ENCODE measurements around the gene COMT. TPM values are rescaled to one million over a fixed set of nuclear protein-coding genes. Genes with fewer than 3 reads are reported as not detected.

Gene COMT
- total RNA-seq, 1 experiment from 2014 or later = 142 TPM

GRCh38 chr22:20012741-20013331 is 71.3 kb downstream of the COMT start:
- DNase-seq (ENCODE audit: low spot score) = peak; percentile 56
- in situ Hi-C loops (cut with HindIII; ENCODE audit: low sequenced_read_pairs) = no loop called here

DNA sequence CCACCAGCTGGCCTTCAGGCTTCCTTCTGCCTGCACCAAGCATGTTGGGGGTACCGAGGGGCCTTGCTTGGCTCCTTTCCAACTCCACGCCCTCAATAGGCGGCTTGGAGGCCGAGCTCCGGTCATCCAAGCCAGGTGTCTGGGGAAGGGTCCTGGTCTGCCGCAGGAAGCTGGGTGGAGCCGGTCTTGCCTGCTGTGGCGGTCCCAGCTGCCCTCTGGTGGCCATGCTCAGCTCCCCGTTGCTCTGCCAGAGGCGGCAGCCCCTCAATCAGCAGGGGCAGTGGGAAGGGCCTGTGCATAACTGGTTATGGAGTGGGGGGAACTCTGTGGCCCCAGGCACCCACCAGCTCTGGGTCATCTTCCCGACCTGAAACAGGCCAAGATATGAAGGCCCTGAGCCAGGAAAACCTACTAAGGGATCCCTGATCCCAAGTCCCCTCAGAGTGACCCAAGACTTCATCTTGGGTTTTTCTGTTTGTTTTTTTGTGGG is 71.9 kb downstream of the COMT start:
- in situ Hi-C loops (cut with HindIII; ENCODE audit: low sequenced_read_pairs) = no loop called here
- DNase-seq (ENCODE audit: low spot score) = peak; percentile 61

DNA sequence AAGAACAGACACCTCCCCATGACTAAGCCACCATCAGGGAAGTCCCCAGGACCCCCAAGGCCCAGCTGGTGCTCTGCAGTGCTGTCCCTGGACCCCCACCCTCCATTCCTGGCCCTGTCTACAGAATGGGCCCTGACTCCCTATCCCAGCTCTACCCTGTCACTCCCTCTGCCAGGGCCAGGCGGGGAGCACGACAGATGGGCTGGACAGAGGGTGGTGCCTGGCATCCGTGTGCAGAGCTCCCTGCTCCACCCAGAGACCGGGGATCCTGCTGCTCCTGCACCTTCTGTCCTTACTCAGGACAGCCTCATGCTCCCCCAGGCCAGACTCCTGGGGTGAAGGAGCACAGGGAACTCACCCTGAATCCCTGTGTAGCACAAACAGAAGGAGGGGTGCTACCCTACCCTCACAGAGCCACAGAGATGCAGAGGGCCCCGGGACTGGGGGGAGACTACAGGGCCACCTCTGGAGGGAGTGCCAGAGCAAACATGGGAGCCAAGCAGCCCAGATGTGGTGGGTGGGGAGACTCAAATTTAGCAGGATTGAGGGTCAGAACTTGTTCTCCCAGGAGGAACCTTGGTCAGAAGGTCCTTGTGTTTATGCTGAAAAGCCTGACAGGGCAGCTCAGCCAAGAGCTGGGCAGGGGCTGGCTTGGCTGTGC is 73.1 kb downstream of the COMT start:
- in situ Hi-C loops (cut with HindIII; ENCODE audit: low sequenced_read_pairs) = no loop called here
- peak; percentile 91 for DNase-seq (ENCODE audit: low spot score)

DNA sequence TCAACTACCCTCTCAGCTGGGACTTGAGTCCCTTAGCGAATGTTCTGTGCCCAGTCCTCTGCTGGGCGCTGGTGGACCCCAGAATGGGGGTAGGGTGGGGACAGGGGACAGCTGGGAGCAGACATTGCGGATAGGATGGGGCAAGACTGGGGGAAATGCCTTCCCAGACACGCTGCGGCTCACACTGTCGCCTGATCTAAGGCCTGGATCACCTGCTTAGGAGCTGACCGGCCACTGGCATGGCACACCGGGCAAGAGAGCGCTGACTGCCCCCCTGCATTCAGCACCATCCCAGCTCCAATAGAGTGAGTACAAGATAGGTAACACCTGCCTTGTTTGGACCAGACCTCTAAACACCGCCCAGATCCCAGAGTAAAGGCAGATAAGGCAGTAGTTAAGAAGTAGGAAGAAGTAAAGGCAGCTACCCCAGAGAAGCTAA is 73.6 kb downstream of the COMT start:
- in situ Hi-C loops (cut with HindIII; ENCODE audit: low sequenced_read_pairs) = no loop called here
- peak; percentile 61 for DNase-seq (ENCODE audit: low spot score)

GRCh38 chr22:20015971-20016733 is 74.6 kb downstream of the COMT start:
- DNase-seq (ENCODE audit: low spot score) = peak; percentile 19
- in situ Hi-C loops (cut with HindIII; ENCODE audit: low sequenced_read_pairs) = no loop called here

- peak; percentile 90 for DNase-seq (ENCODE audit: low spot score)
- in situ Hi-C loops (cut with HindIII; ENCODE audit: low sequenced_read_pairs) = no loop called here
Observed at GRCh38 chr22:20016734-20017621, 75.4 kb downstream of the COMT start, which contains the start of gene ARVCF. TSS of gene ARVCF (minus strand) at chr22:20016823. CDS start at chr22:19990794, 26,029 bp downstream.

DNA sequence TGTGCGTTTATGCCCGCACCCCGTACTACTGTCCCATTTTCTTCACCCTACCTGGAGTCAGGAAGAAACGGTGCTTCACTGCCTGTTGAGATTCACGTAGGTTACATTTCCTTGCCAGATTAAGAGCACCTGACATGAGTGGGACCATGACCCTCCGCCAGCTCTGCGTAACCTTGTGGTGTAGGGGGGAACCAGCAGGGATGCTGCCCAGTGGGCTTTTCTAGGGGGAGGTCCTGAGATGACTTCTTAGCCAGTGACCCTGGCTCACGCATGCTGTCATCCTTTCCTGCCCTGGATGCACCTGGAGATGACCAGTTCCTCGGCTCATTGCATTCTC is 76.0 kb downstream of the COMT start:
- no peak for DNase-seq (ENCODE audit: low spot score)
- in situ Hi-C loops (cut with HindIII; ENCODE audit: low sequenced_read_pairs) = no loop called here

DNA sequence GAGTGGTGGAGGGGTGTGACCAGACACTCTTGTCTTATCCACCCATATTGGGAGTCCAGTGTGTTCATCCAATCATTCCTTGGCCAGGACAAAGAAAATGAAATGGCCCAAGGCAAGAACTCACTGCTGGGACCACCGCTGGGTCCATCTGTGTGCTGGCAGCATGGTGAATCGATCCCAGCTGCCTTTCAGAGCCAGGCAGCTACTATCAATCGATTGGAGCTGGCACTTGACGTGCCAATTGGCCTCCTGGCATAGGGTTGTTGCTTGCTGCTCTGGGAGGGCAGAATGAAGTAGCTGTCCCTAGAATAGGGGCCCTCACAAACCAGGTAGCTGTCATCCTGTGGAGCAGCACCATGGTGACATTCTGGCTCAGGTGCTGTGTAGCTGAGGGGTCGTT is 76.4 kb downstream of the COMT start:
- in situ Hi-C loops (cut with HindIII; ENCODE audit: low sequenced_read_pairs) = no loop called here
- no peak for DNase-seq (ENCODE audit: low spot score)

Other genes with a start within 250 kb of the COMT start
- 8.3 and 21.4 TPM in 2 replicates for gene SEPTIN5, start 227.3 kb upstream of the COMT start, total RNA-seq (2014; rRNA removed; shearing (Covaris generic))
- gene GP1BB, start 218.2 kb upstream of the COMT start, total RNA-seq (2014; rRNA removed; shearing (Covaris generic)) = 3.2 and 4.7 TPM in 2 replicates
- 15.4 and 32.1 TPM in 2 replicates for gene TBX1, start 181.0 kb upstream of the COMT start, total RNA-seq (2014; rRNA removed; shearing (Covaris generic))
- gene GNB1L, start 86.9 kb upstream of the COMT start, total RNA-seq (2014; rRNA removed; shearing (Covaris generic)) = 20.4 TPM in 2 replicates
- 4.6 and 11.0 TPM in 2 replicates for gene RTL10, start 86.9 kb upstream of the COMT start, total RNA-seq (2014; rRNA removed; shearing (Covaris generic))
- gene TXNRD2, start within 50 bp of the COMT start, total RNA-seq (2014; rRNA removed; shearing (Covaris generic)) = 86.5 and 96.6 TPM in 2 replicates
- 13.8 and 14.9 TPM in 2 replicates for gene ARVCF, start 75.1 kb downstream of the COMT start, total RNA-seq (2014; rRNA removed; shearing (Covaris generic))
- 13.2 and 19.0 TPM in 2 replicates for gene TANGO2, start 79.3 kb downstream of the COMT start, total RNA-seq (2014; rRNA removed; shearing (Covaris generic))
- 21.5 and 22.0 TPM in 2 replicates for gene DGCR8, start 138.5 kb downstream of the COMT start, total RNA-seq (2014; rRNA removed; shearing (Covaris generic))
- gene RANBP1, start 174.3 kb downstream of the COMT start, total RNA-seq (2014; rRNA removed; shearing (Covaris generic)) = 883 and 1,003 TPM in 2 replicates
- gene TRMT2A, start 175.5 kb downstream of the COMT start, total RNA-seq (2014; rRNA removed; shearing (Covaris generic)) = 22.4 and 55.8 TPM in 2 replicates
- gene ZDHHC8, start 190.0 kb downstream of the COMT start, total RNA-seq (2014; rRNA removed; shearing (Covaris generic)) = 5.1 and 7.8 TPM in 2 replicates
- not detected in 2 replicates for gene CCDC188, start 209.3 kb downstream of the COMT start, total RNA-seq (2014; rRNA removed; shearing (Covaris generic))